Neural crest cell (in vitro differentiated cells): ENCODE measurements around the gene HOXB4. TPM values are rescaled to one million over a fixed set of nuclear protein-coding genes. Genes with fewer than 3 reads are reported as not detected.

ENCODE experiments used
- DNase-seq: peaks from one replicate; pipeline ENCODE4 v3.0.0; 2021; ENCODE audit warnings: low read depth, mixed read lengths, low spot score
- H3K27ac Mint-ChIP-seq: one replicate; pipeline ENCODE4 v1.8.0; 2021; ENCODE audit warnings: mild to moderate bottlenecking, mixed read lengths; ENCODE audit not compliant: unreplicated experiment
- H3K27me3 Mint-ChIP-seq: 2 replicates; pipeline ENCODE4 v1.8.0; 2021; ENCODE audit warnings: low read depth, mild to moderate bottlenecking, mixed read lengths
- H3K36me3 Mint-ChIP-seq: 2 replicates; pipeline ENCODE4 v1.8.0; 2021; ENCODE audit warnings: low read depth, mild to moderate bottlenecking, mixed read lengths
- H3K4me1 Mint-ChIP-seq: 2 replicates; pipeline ENCODE4 v1.8.0; 2021; ENCODE audit warnings: mixed read lengths
- H3K4me3 Mint-ChIP-seq: one replicate; pipeline ENCODE4 v1.8.0; 2021; ENCODE audit warnings: mild to moderate bottlenecking, mixed read lengths
- H3K9me3 Mint-ChIP-seq: 2 replicates; pipeline ENCODE4 v1.8.0; 2021; ENCODE audit warnings: mixed read lengths
- total RNA-seq: library from RNA; stranded (reverse); gene quantifications from 2 replicates; pipeline ENCODE4 v1.2.1, GENCODE V29; 2021
- TF ChIP-seq, protein P1 (sequence below): fragments of 200-600 bp; sonication (generic); conservative IDR thresholded peaks from 2 replicates; pipeline ENCODE4 v1.5.0; 2021; ENCODE audit warnings: antibody characterized with exemption, mild to moderate bottlenecking

The HOXB4 gene
- total RNA-seq, 1 donor from 2014 or later = 5.0 TPM

DNA sequence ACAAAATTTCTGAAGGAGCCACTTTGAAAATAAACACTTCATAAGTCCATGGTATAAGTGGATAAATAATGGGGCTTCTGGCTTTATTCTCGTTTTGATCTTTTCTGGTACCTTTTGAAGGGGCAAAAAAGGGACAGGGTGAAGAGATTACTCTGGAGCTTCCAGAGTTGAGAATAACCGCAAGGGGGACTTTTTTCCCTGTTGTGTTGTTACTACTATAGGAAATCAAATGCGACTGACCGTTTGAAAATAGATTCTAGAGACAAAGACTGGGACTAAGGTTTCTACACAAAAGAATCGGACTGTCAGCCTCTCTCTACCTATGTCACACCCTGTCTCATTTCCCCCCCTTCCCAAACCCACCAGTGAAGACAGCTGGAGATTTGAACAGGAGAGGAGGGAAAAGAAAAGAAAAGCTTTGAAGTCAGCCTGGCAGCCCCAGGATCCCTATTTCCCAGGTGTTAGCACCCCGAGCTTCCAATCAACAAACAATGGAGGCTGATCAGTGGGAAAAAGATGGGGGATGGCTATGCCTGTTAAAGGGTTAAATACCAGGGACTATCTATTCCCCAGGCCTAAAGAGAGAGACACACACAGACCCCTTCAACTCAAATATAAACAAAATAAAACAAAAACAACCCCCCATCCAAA is 8.4 kb downstream of the HOXB4 start:
- Mint-ChIP-seq H3K27me3 (no peaks in the 10 kb centered on the region), H3K4me3 (peak overlapping the region; percentile 54), H3K9me3 (no peaks in the 10 kb centered on the region), H3K4me1 (peaks cover 16% of the 10 kb centered on the region), H3K27ac (no peak overlapping the region), H3K36me3 (no peaks in the 10 kb centered on the region)
- TF ChIP-seq, protein P1, sequence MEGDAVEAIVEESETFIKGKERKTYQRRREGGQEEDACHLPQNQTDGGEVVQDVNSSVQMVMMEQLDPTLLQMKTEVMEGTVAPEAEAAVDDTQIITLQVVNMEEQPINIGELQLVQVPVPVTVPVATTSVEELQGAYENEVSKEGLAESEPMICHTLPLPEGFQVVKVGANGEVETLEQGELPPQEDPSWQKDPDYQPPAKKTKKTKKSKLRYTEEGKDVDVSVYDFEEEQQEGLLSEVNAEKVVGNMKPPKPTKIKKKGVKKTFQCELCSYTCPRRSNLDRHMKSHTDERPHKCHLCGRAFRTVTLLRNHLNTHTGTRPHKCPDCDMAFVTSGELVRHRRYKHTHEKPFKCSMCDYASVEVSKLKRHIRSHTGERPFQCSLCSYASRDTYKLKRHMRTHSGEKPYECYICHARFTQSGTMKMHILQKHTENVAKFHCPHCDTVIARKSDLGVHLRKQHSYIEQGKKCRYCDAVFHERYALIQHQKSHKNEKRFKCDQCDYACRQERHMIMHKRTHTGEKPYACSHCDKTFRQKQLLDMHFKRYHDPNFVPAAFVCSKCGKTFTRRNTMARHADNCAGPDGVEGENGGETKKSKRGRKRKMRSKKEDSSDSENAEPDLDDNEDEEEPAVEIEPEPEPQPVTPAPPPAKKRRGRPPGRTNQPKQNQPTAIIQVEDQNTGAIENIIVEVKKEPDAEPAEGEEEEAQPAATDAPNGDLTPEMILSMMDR = peak; percentile 36
- no peak for DNase-seq

DNA sequence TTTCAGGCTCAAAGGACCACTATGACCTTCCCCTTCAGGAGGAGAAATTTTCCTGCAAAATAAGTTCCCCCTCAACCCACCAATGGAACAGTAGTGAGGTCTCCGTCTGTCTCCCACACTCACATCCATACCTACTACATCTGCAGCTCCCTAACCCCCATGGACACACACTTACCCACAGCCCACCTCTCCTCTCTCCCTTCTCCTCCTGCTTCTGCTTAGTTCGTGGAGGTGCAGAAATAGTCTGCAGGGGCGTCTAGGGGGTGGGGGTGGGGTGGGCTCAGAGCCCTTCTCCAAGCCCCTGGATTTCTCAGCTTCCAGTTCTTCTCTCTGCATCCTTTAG is 8.9 kb downstream of the HOXB4 start:
- TF ChIP-seq, protein P1 = no peak
- Mint-ChIP-seq H3K4me1 (peaks cover 17% of the 10 kb centered on the region), H3K27ac (no peak overlapping the region), H3K36me3 (no peaks in the 10 kb centered on the region), H3K9me3 (no peaks in the 10 kb centered on the region), H3K27me3 (no peaks in the 10 kb centered on the region), H3K4me3 (no peak overlapping the region)
- no peak for DNase-seq

DNA sequence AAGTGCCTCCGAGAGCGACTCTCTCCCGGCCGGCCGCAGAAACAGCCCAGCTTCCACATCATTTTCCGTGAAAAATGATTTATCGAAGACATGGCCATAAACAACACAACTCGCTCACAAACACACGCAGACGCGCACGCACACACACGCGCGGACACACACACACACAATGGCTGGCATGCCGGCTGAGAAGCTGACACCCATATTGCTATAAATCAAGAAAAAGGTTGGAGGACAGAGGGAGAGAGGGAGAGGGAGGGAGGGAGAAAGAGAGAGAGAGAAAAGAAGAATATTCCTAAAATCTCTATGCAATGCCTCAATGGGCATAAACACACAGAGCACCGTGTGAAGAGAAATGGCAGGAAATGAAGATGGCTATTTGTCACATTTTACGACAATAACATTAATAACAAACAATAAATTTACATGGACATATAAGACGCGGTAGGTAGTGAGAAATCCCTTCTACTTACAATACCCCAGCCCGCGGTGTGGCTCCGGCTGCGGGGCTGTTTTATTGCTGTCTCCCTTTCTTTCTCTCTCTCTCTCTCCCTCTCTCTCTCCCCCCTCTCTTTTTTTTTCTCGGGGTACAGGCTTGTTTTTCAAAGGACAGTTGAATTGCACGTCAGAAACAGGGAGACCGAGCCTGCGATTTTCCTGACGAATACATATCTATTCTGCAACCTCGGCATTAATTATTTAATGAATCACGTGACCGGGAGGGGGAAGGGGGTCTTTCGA is 9.5 kb downstream of the HOXB4 start:
- no peak for DNase-seq

DNA sequence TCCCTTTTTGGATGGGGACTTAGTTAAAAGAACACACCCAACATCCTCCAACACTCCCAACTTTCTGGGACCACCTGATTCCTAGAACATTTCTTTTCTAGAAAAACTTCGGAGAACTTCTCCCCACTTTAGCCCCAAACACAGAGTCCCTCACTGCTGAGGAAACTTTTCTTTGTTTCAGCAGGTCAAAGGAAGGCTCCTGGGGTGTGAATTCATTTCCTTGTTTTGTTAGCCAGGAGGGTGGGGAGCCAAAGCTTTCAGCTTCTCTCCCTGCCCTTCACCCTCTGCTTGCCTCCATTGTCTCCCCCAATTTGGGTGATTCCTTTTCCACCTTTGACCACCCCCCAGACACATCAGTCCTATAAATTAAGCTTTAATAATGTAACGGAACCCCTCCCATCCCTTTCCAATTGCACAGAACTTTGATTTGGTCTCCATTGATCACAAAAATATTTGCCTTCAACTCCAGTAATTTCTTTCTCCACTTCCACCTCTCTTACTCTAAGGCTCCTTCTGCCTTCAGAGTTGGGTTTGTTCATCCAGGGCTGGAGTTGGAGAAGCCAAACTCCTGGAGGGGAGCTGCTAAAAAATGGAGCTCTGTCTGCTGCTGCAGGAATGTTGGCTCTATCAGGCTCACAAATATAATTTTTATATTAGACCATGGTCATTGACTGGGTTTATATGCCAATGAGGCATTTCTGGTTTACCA is 10.3 kb downstream of the HOXB4 start:
- TF ChIP-seq, protein P1 = no peak
- no peak overlapping the region for H3K4me3 Mint-ChIP-seq
- H3K9me3 Mint-ChIP-seq = no peaks in the 10 kb centered on the region
- no peak overlapping the region for H3K27ac Mint-ChIP-seq
- peaks cover 24% of the 10 kb centered on the region for H3K4me1 Mint-ChIP-seq
- peaks cover 2% of the 10 kb centered on the region for H3K36me3 Mint-ChIP-seq
- no peak for DNase-seq
- H3K27me3 Mint-ChIP-seq = peaks cover 12% of the 10 kb centered on the region

More for the DNA sequence above, 9.5 kb downstream of the HOXB4 start:
- Mint-ChIP-seq H3K36me3 (no peaks in the 10 kb centered on the region), H3K4me1 (peaks cover 17% of the 10 kb centered on the region), H3K9me3 (no peaks in the 10 kb centered on the region), H3K27me3 (peaks cover 3% of the 10 kb centered on the region), H3K27ac (no peak overlapping the region), H3K4me3 (no peak overlapping the region)
- TF ChIP-seq, protein P1 = no peak

DNA sequence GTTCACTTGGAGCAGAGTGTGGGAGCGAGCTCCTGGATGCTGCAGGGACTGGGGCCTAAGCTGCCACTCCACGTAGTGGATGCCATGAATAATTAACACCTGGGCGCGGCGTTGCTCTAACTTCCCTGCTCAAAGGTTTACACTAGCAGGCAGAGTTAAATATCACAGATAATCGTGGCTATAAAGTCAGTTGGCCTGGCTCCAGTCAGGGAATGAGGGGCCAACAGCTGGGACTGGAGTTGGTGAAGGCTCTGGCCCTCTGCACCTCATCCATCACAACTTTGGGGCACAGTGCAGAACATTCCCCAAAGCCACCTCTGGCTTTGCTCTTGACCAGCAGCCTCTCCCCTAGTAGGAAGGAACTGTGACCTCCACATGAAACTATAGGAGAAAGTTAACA is 10.9 kb downstream of the HOXB4 start:
- Mint-ChIP-seq H3K4me1 (peaks cover 30% of the 10 kb centered on the region), H3K9me3 (no peaks in the 10 kb centered on the region), H3K36me3 (peaks cover 2% of the 10 kb centered on the region), H3K27ac (no peak overlapping the region), H3K4me3 (no peak overlapping the region), H3K27me3 (peaks cover 18% of the 10 kb centered on the region)
- DNase-seq = no peak
- TF ChIP-seq, protein P1 = no peak
